PC-3 (cell line): ENCODE data around the gene SLC38A3. TPM values are rescaled to one million over a fixed set of nuclear protein-coding genes. Genes with fewer than 3 reads are reported as not detected.

ENCODE experiments used
- ATAC-seq: fragments of 200-7000 bp; cut with Tn5 transposase; 2 replicates; pipeline ENCODE4 v1.9.1; 2020; ENCODE audit warnings: mild to moderate bottlenecking, moderate library complexity
- BruUV-seq: library from RNA; stranded (reverse); fragments of 400-500 nt; replicated peaks from 2 replicates; lab custom pipeline; 2021; lab: Mats Ljungman, UMichigan
- CTCF ChIA-PET: fragments of 300-600 bp; sonication (Branson Sonifier 250); formaldehyde crosslinking; loops from one replicate; lab custom pipeline; 2022; ENCODE audit warnings: antibody characterized with exemption; lab: Charles Lee
- POLR2A ChIA-PET: fragments of 300-600 bp; sonication (Branson Sonifier 250); formaldehyde crosslinking; loops from one replicate; lab custom pipeline; 2022; ENCODE audit warnings: antibody characterized with exemption; ENCODE audit not compliant: unreplicated experiment; lab: Charles Lee
- DNase-seq: peaks from one replicate; pipeline ENCODE4 v3.0.0-alpha.2; 2015
- H2AFZ ChIP-seq: fragments of 300-600 bp; sonication (generic); 2 replicates; pipeline ENCODE4 v1.6.0; 2016; ENCODE audit warnings: antibody characterized with exemption, low read length
- H3F3A ChIP-seq: fragments of 300-600 bp; sonication (generic); one replicate; pipeline ENCODE4 v1.6.0; 2017; ENCODE audit warnings: antibody characterized with exemption, low read length, control low read depth, mild to moderate bottlenecking; ENCODE audit not compliant: unreplicated experiment
- H3K27ac ChIP-seq: fragments of 300-600 bp; sonication (generic); 2 replicates; pipeline ENCODE4 v1.5.1; 2016; ENCODE audit warnings: mild to moderate bottlenecking, low read length
- H3K27me3 ChIP-seq: fragments of 300-600 bp; sonication (generic); 2 replicates; pipeline ENCODE4 v1.6.1; 2016; ENCODE audit warnings: low read length, mixed read lengths
- H3K36me3 ChIP-seq: fragments of 300-600 bp; sonication (generic); 2 replicates; pipeline ENCODE4 v1.6.1; 2016; ENCODE audit warnings: low read depth, mixed run types, low read length, mixed read lengths
- H3K4me1 ChIP-seq: fragments of 300-600 bp; sonication (generic); 2 replicates; pipeline ENCODE4 v1.5.1; 2016; ENCODE audit warnings: low read length; ENCODE audit not compliant: insufficient read depth
- H3K4me2 ChIP-seq: fragments of 300-600 bp; sonication (generic); 2 replicates; pipeline ENCODE4 v1.6.0; 2016; ENCODE audit warnings: low read length
- H3K4me3 ChIP-seq: fragments of 300-600 bp; sonication (generic); 2 replicates; pipeline ENCODE4 v1.5.1; 2016; ENCODE audit warnings: mild to moderate bottlenecking, low read length, mixed read lengths
- H3K79me2 ChIP-seq: fragments of 300-600 bp; sonication (generic); 2 replicates; pipeline ENCODE4 v1.6.1; 2017; ENCODE audit warnings: low read length, mixed read lengths
- H3K9ac ChIP-seq: fragments of 300-600 bp; sonication (generic); 2 replicates; pipeline ENCODE4 v1.6.0; 2016; ENCODE audit warnings: mild to moderate bottlenecking, low read length
- H3K9me2 ChIP-seq: fragments of 300-600 bp; sonication (generic); replicated peaks from 2 replicates; pipeline ENCODE4 v1.6.1; 2016; ENCODE audit warnings: mixed run types, low read length, mixed read lengths
- H3K9me3 ChIP-seq: fragments of 300-600 bp; sonication (generic); 2 replicates; pipeline ENCODE4 v1.6.1; 2016; ENCODE audit warnings: low read length, mixed read lengths
- H4K20me1 ChIP-seq: fragments of 300-600 bp; sonication (generic); 2 replicates; pipeline ENCODE4 v1.6.1; 2016; ENCODE audit warnings: low read length, mixed read lengths
- EZH2 ChIP-seq: fragments of 300-600 bp; sonication (generic); IDR thresholded peaks from one replicate; pipeline ENCODE4 v1.6.1; 2017; ENCODE audit warnings: antibody characterized with exemption, mild to moderate bottlenecking, low read length; ENCODE audit not compliant: unreplicated experiment
- EZH2phosphoT487 ChIP-seq: fragments of 300-600 bp; sonication (generic); IDR thresholded peaks from 2 replicates; pipeline ENCODE4 v1.6.1; 2018; ENCODE audit warnings: mild to moderate bottlenecking, antibody characterized with exemption, low read length, borderline replicate concordance
- intact Hi-C: fragments of 100-400 bp; cut with micrococcal nuclease; formaldehyde crosslinking; loops from 2 replicates; pipeline ENCODE4 v1.9.0; 2023
- total RNA-seq: library from RNA; depleted of rRNA; stranded (reverse); fragments of >200 nt; gene quantifications from 2 replicates; pipeline ENCODE4 v1.2.3, GENCODE V29; 2014
- TF ChIP-seq, protein P1 (sequence below): fragments of 300-600 bp; sonication (generic); conservative IDR thresholded peaks from 2 replicates; pipeline ENCODE4 v1.5.1; 2017; ENCODE audit warnings: antibody characterized with exemption, low read depth, mild to moderate bottlenecking, low read length

The SLC38A3 gene
- total RNA-seq, 1 experiment from 2014 or later = 3.3 TPM

- Histone ChIP-seq H3F3A (peaks cover 5% of the 10 kb centered on the region), H2AFZ (no peak overlapping the region), H3K4me2 (peak overlapping the region; percentile 98), H3K79me2 (peaks cover 61% of the 10 kb centered on the region), H3K27me3 (no peaks in the 10 kb centered on the region), H3K27ac (peak overlapping the region; percentile 55), H3K9me2 (no peaks in the 10 kb centered on the region), H3K4me1 (peaks cover 15% of the 10 kb centered on the region), H3K9ac (peak overlapping the region; percentile 85), H3K9me3 (no peaks in the 10 kb centered on the region), H3K4me3 (peak overlapping the region; percentile 78), H3K36me3 (peaks cover 7% of the 10 kb centered on the region; the same call in 1 of the 2 replicates), H4K20me1 (peaks cover 42% of the 10 kb centered on the region)
- ATAC-seq = peak; percentile 7; the same call in 1 of the 2 replicates
- TF ChIP-seq EZH2phosphoT487 = no peak
- no peak for TF ChIP-seq EZH2
- TF ChIP-seq, protein P1, sequence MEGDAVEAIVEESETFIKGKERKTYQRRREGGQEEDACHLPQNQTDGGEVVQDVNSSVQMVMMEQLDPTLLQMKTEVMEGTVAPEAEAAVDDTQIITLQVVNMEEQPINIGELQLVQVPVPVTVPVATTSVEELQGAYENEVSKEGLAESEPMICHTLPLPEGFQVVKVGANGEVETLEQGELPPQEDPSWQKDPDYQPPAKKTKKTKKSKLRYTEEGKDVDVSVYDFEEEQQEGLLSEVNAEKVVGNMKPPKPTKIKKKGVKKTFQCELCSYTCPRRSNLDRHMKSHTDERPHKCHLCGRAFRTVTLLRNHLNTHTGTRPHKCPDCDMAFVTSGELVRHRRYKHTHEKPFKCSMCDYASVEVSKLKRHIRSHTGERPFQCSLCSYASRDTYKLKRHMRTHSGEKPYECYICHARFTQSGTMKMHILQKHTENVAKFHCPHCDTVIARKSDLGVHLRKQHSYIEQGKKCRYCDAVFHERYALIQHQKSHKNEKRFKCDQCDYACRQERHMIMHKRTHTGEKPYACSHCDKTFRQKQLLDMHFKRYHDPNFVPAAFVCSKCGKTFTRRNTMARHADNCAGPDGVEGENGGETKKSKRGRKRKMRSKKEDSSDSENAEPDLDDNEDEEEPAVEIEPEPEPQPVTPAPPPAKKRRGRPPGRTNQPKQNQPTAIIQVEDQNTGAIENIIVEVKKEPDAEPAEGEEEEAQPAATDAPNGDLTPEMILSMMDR = no peak
- BruUV-seq = no TSS peak
- DNase-seq = peak; percentile 36
- CTCF ChIA-PET = no interaction called here
- intact Hi-C loops = no loop called here
- POLR2A ChIA-PET = no interaction called here
Observed at GRCh38 chr3:50237133-50237651, 32.1 kb downstream of the SLC38A3 start.

DNA sequence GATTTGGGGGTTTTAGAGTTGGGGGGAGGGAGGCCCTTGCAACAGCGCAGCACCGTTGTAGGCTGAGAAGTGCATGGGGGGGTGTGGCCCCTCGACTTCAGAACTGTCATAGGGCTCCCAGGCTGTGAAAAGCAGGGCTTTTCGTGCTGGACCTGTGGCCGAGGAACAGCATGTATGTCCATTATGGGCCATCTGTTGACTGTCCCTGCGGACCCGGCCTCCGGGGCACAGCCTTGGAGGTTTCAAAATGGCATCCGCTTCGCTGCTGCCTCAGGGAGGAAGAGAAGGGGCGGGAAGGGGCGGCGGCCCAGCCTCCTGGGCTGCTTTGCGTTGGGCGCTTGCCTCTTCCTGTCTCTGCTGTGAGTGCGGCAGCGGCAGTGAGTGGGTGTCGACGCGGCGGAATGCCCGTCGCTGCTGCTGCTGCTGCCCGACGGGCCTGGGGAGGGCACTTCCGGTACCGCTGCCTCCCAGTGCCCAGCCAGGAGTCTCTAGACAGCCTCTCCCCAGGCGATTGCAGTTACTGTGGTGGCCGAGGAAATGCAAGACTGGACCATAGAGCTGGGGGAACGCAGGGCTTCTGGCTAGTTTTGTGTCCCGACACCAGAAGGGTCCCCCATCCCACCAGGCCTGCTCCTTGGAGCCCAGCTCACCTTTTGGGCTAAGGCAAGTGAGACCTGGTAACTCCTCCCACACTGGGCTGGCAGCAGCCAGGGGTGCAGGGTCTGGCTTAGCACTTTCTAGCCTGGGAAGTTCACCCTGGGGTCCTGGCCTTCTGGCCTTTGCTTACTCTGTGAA lies 32.9 kb downstream of the SLC38A3 start:
- intact Hi-C loops = no loop called here
- BruUV-seq = no TSS peak
- peak overlapping the region; percentile 55 for H3K27ac ChIP-seq
- H3K4me1 ChIP-seq = peaks cover 15% of the 10 kb centered on the region
- no peaks in the 10 kb centered on the region for H3K9me3 ChIP-seq
- peak; percentile 89 for DNase-seq
- no peaks in the 10 kb centered on the region for H3K27me3 ChIP-seq
- ATAC-seq = peak; percentile 41
- no peaks in the 10 kb centered on the region for H3K9me2 ChIP-seq
- H3F3A ChIP-seq = peaks cover 5% of the 10 kb centered on the region
- peaks cover 69% of the 10 kb centered on the region for H3K79me2 ChIP-seq
- H3K36me3 ChIP-seq = peaks cover 7% of the 10 kb centered on the region; the same call in 1 of the 2 replicates
- H3K9ac ChIP-seq = peak overlapping the region; percentile 85
- peak overlapping the region; percentile 78 for H3K4me3 ChIP-seq
- TF ChIP-seq EZH2phosphoT487 (no peak), EZH2 (no peak)
- TF ChIP-seq, protein P1 = no peak
- CTCF ChIA-PET = no interaction called here
- H4K20me1 ChIP-seq = peaks cover 42% of the 10 kb centered on the region
- POLR2A ChIA-PET = no interaction called here
- H2AFZ ChIP-seq = peak overlapping the region; percentile 48; the same call in 1 of the 2 replicates
- H3K4me2 ChIP-seq = peak overlapping the region; percentile 98
